ENCODE data around the gene RMND5A. TPM values are rescaled to one million over a fixed set of nuclear protein-coding genes. Genes with fewer than 3 reads are reported as not detected.

RMND5A gene
- total and polyA plus RNA-seq, 12 donors: 23.4 to 152 (median 105) TPM

GRCh38 chr2:86760371-86760770, 40.3 kb downstream of the RMND5A start:
- peaks cover 0 to 36% (median 0%) of the 10 kb centered on the region in 9 donors for H3K36me3 ChIP-seq
- peaks cover 6 to 48% (median 22%) of the 10 kb centered on the region in 9 donors for H3K4me1 ChIP-seq
- ATAC-seq (no peak), DNase-seq (no peak)
- intact Hi-C loops (cut with DNase I): loop anchor here in 1 of 10 donors (10.0 kb wide), 1 partner anchor 246 kb away; no protein-coding TSS in a partner anchor
- H3K27me3 ChIP-seq: no peaks in the 10 kb centered on the region
- WGBS, 2 donors: 78 to 85% methylated on average over 4 of the region's 4 CpGs
- H3K4me3 ChIP-seq: no peak overlapping the region
- TF ChIP-seq CTCF (IDR thresholded peaks at IDR 0.05): no peak
- no peak overlapping the region for H3K27ac ChIP-seq
- no peaks in the 10 kb centered on the region for H3K9me3 ChIP-seq

GRCh38 chr2:86764661-86765309, 44.7 kb downstream of the RMND5A start:
- peak; percentile 55 to 82 (median 69) for TF ChIP-seq CTCF (IDR thresholded peaks at IDR 0.05)
- peaks cover 0 to 56% (median 3%) of the 10 kb centered on the region in 9 donors for H3K36me3 ChIP-seq
- ATAC-seq (peak in 4 of 8 donors; percentile 38 to 63 (median 52)), DNase-seq (no peak)
- H3K9me3 ChIP-seq: no peaks in the 10 kb centered on the region
- H3K27ac ChIP-seq: no peak overlapping the region
- H3K4me3 ChIP-seq: no peak overlapping the region
- WGBS, 2 donors: 63 to 66% methylated on average over 4 of the region's 4 CpGs
- H3K27me3 ChIP-seq: no peaks in the 10 kb centered on the region
- intact Hi-C loops (cut with DNase I): loop anchor here in 2 of 10 donors (5.0 to 10.0 kb wide), 2 partner anchors 43 to 250 kb away; no protein-coding TSS in a partner anchor
- peaks cover 9 to 57% (median 25%) of the 10 kb centered on the region in 9 donors for H3K4me1 ChIP-seq

- intact Hi-C loops (cut with DNase I): loop anchor here in 2 of 10 donors (5.0 to 10.0 kb wide), 2 partner anchors 42 to 251 kb away; no protein-coding TSS in a partner anchor
- TF ChIP-seq CTCF (IDR thresholded peaks at IDR 0.05): no peak
- peaks cover 0 to 56% (median 7%) of the 10 kb centered on the region in 9 donors for H3K36me3 ChIP-seq
- H3K9me3 ChIP-seq: no peaks in the 10 kb centered on the region
- no peak overlapping the region for H3K4me3 ChIP-seq
- no peaks in the 10 kb centered on the region for H3K27me3 ChIP-seq
- no peak for ATAC-seq
- peaks cover 9 to 57% (median 25%) of the 10 kb centered on the region in 9 donors for H3K4me1 ChIP-seq
- DNase-seq: no peak
- WGBS, 2 donors: 32 to 63% methylated on average over 1 of the region's 1 CpG
- H3K27ac ChIP-seq: no peak overlapping the region
Measured at GRCh38 chr2:86765310-86765695, 45.2 kb downstream of the RMND5A start.

- Histone ChIP-seq H3K4me3 (no peak overlapping the region), H3K9me3 (no peaks in the 10 kb centered on the region), H3K4me1 (peaks cover 9 to 50% (median 23%) of the 10 kb centered on the region in 9 donors), H3K27ac (no peak overlapping the region), H3K36me3 (peaks cover 0 to 83% (median 34%) of the 10 kb centered on the region in 9 donors), H3K27me3 (no peaks in the 10 kb centered on the region)
- WGBS, 2 donors: 49 to 59% methylated on average over 5 of the region's 5 CpGs
- DNase-seq (no peak), ATAC-seq (peak in 7 of 8 donors; percentile 29 to 64 (median 55))
- no peak for TF ChIP-seq CTCF (IDR thresholded peaks at IDR 0.05)
- intact Hi-C loops (cut with DNase I): loop anchor here in 2 of 10 donors (5.0 to 10.0 kb wide), 2 partner anchors 39 to 254 kb away; no protein-coding TSS in a partner anchor
Measured at GRCh38 chr2:86768189-86768949, 48.3 kb downstream of the RMND5A start.

Data from heart right ventricle (tissue), 16 donors.